Calu3 (cell line): ENCODE results near the gene NR2C1. TPM values are rescaled to one million over a fixed set of nuclear protein-coding genes. Genes with fewer than 3 reads are reported as not detected.
"Not testable (repeated sequence)": the region's sequence is repeated elsewhere in the genome, so short reads cannot be mapped to it uniquely, and the experiment has no call there.

Experiments
- BruUV-seq: library from RNA; stranded (reverse); fragments of 400-500 nt; replicated peaks from 2 replicates; lab custom pipeline; 2021; lab: Mats Ljungman, UMichigan
- CTCF ChIA-PET: fragments of 300-600 bp; sonication (Branson Sonifier 250); formaldehyde crosslinking; loops from one replicate; lab custom pipeline; 2022; ENCODE audit warnings: antibody characterized with exemption; lab: Charles Lee
- DNase-seq: peaks from one replicate; pipeline ENCODE4 v3.0.0; 2022
- H3K27ac Mint-ChIP-seq: one replicate; pipeline ENCODE4 v1.8.0; 2022; ENCODE audit warnings: mixed read lengths; ENCODE audit not compliant: unreplicated experiment
- H3K27me3 Mint-ChIP-seq: one replicate; pipeline ENCODE4 v1.8.0; 2022; ENCODE audit warnings: mixed read lengths; ENCODE audit not compliant: unreplicated experiment
- H3K36me3 Mint-ChIP-seq: one replicate; pipeline ENCODE4 v1.8.0; 2022; ENCODE audit warnings: mild to moderate bottlenecking, moderate library complexity, mixed read lengths; ENCODE audit not compliant: insufficient read depth, unreplicated experiment
- H3K4me1 Mint-ChIP-seq: one replicate; pipeline ENCODE4 v1.8.0; 2022; ENCODE audit warnings: mild to moderate bottlenecking, low read depth, mixed read lengths; ENCODE audit not compliant: unreplicated experiment
- H3K4me3 Mint-ChIP-seq: one replicate; pipeline ENCODE4 v1.8.0; 2022; ENCODE audit warnings: mild to moderate bottlenecking, low read depth, moderate library complexity, mixed read lengths; ENCODE audit not compliant: unreplicated experiment
- H3K9me3 Mint-ChIP-seq: one replicate; pipeline ENCODE4 v1.8.0; 2022; ENCODE audit warnings: low read depth, mixed read lengths; ENCODE audit not compliant: unreplicated experiment
- intact Hi-C: fragments of 100-400 bp; cut with micrococcal nuclease; formaldehyde crosslinking; loops from one replicate; pipeline ENCODE4 v1.10.0; 2022; ENCODE audit not compliant: unreplicated experiment
- total RNA-seq: library from RNA; stranded (reverse); gene quantifications from 2 replicates; pipeline ENCODE4 v1.2.3, GENCODE V29; 2022
- TF ChIP-seq, protein P1 (sequence below): fragments of 200-600 bp; IDR thresholded peaks from one replicate; pipeline ENCODE4 v1.8.0; 2022; ENCODE audit warnings: antibody characterized with exemption; ENCODE audit not compliant: unreplicated experiment

The NR2C1 gene
- total RNA-seq, 1 experiment from 2014 or later = 50.3 TPM

DNA sequence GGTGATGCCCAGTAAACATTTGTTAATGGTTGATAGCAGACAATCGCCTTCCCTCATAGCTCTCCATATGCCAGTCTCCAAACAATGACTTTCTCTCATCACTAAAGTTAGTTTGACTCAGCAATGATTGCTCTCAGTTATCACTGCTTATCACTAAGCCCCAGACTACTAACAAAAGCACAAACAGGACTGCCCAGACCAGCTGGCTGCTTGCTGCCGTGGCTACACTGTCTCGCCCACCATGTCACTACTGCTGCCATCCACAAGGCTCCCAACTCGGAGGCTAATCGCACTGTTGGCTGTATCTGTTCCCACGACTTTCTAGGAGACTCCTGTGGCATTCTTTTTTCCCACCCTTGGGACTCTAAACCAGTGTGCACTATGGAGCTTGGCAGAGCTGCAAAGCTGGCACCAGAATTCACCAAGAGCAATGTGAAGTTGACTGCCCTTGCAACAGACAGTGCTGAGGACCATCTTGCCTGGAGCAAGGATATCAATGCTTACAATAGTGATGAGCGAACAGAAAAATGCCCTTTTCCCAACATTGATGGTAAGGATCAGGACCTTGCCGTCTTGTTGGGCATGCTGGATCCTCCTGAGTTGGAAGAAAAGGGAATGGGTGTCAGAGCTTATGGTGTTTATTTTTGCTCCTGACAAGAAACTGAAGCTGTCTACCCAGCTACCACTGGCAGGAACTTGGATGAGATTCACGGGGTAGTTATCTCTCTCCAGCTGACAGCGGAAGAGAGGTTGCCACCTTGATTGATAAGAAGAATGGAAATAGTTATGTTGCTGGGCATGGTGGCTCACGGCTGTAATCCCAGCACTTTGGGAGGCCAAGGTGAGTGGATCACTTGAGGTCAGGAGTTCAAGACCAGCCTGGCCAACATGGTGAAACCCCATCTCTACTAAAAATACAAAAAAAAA lies 27.1 kb upstream of the NR2C1 start:
- no TSS peak for BruUV-seq
- Mint-ChIP-seq H3K4me1 (peaks cover 68% of the 10 kb centered on the region), H3K27ac (peak overlapping the region; percentile 83), H3K9me3 (no peaks in the 10 kb centered on the region), H3K36me3 (peaks cover 78% of the 10 kb centered on the region), H3K4me3 (peak overlapping the region; percentile 51), H3K27me3 (no peaks in the 10 kb centered on the region)
- TF ChIP-seq, protein P1, sequence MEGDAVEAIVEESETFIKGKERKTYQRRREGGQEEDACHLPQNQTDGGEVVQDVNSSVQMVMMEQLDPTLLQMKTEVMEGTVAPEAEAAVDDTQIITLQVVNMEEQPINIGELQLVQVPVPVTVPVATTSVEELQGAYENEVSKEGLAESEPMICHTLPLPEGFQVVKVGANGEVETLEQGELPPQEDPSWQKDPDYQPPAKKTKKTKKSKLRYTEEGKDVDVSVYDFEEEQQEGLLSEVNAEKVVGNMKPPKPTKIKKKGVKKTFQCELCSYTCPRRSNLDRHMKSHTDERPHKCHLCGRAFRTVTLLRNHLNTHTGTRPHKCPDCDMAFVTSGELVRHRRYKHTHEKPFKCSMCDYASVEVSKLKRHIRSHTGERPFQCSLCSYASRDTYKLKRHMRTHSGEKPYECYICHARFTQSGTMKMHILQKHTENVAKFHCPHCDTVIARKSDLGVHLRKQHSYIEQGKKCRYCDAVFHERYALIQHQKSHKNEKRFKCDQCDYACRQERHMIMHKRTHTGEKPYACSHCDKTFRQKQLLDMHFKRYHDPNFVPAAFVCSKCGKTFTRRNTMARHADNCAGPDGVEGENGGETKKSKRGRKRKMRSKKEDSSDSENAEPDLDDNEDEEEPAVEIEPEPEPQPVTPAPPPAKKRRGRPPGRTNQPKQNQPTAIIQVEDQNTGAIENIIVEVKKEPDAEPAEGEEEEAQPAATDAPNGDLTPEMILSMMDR = no peak
- no peak for DNase-seq
- CTCF ChIA-PET = interaction anchor here (0.5 to 0.6 kb wide), 2 partner anchors 142 to 547 kb away, joined by 3 to 9 read pairs; no protein-coding TSS in a partner anchor
- intact Hi-C loops = no loop called here

DNA sequence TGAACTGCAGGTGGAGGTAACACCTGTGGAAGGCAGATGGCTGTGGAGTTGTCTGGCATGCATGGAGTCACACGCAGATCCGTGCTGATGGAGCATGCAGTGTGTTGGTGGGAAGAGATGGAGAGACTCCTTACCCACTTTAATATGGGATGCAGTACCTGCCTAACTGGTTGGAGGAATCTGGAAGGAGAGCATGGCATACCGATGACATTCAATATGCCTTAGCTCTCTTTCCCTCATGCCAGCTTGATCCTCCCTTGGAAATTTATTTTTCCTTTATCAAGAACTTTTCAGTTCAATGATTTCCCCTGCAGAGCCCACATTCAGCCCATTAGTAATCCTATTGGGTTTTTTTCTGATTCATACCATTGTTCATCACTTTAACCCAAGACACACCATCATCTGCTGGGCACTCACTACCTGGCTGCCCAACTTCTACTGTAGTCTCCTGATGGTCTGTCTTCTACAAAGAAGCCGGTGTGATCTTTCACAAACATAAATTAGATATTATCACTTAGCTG lies 25.9 kb upstream of the NR2C1 start:
- H3K4me1 Mint-ChIP-seq = peaks cover 58% of the 10 kb centered on the region
- TF ChIP-seq, protein P1 = no peak
- DNase-seq = no peak
- intact Hi-C loops = no loop called here
- H3K4me3 Mint-ChIP-seq = peak overlapping the region; percentile 14
- no peaks in the 10 kb centered on the region for H3K27me3 Mint-ChIP-seq
- no TSS peak for BruUV-seq
- no peaks in the 10 kb centered on the region for H3K9me3 Mint-ChIP-seq
- CTCF ChIA-PET = interaction anchor here (1.0 to 1.5 kb wide), 3 partner anchors 18 to 118 kb away, joined by 4 to 6 read pairs (median 5); partner anchors contain the start of genes FGD6 and VEZT
- H3K27ac Mint-ChIP-seq = peak overlapping the region; percentile 83
- H3K36me3 Mint-ChIP-seq = peaks cover 71% of the 10 kb centered on the region

DNA sequence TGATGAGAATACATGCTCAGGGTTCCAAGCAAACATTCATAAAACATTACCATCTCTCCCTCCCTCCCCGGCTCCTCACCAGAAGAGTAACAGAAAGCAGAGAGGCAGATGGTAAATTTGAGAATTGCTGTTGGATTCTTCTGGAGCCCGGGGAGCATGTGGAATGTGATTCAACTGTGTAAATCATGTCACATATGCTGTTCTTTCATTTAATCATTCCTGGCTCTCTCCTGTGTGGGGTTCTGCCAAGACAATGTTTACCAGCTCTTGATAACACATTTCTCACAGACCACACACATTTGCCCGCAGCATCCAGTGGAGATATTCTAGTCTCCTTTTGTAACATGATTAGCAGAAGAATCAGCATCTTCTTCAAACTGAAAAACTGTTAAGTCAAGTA lies 23.4 kb upstream of the NR2C1 start:
- Mint-ChIP-seq H3K27ac (peak overlapping the region; percentile 56), H3K4me3 (no peak overlapping the region), H3K27me3 (no peaks in the 10 kb centered on the region), H3K36me3 (peaks cover 66% of the 10 kb centered on the region), H3K9me3 (no peaks in the 10 kb centered on the region), H3K4me1 (peaks cover 44% of the 10 kb centered on the region)
- DNase-seq = no peak
- BruUV-seq = no TSS peak
- intact Hi-C loops = no loop called here
- CTCF ChIA-PET = no interaction called here
- TF ChIP-seq, protein P1 = no peak

DNA sequence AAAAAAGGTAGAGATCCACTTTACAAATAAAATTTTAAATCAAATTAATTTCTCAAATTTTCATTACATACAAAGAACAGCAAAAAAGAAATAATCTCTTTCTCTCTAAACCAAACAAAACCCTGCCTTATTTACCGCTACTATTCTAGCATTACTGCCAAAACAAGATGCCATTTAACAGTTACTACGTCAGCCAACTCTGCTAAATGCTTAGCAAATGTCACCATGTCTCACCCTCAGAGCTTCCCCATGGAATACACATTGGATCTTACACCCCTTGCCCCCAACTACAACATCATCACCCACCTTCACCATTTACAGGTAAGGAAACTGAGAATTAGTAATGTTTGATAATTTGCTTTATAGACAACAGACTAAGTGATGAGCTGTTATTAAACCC lies 23.0 kb upstream of the NR2C1 start:
- intact Hi-C loops = no loop called here
- DNase-seq = no peak
- no TSS peak for BruUV-seq
- Mint-ChIP-seq H3K9me3 (no peaks in the 10 kb centered on the region), H3K27me3 (no peaks in the 10 kb centered on the region), H3K36me3 (peaks cover 65% of the 10 kb centered on the region), H3K4me1 (peaks cover 44% of the 10 kb centered on the region), H3K27ac (peak overlapping the region; percentile 56), H3K4me3 (no peak overlapping the region)
- TF ChIP-seq, protein P1 = no peak
- CTCF ChIA-PET = no interaction called here

DNA sequence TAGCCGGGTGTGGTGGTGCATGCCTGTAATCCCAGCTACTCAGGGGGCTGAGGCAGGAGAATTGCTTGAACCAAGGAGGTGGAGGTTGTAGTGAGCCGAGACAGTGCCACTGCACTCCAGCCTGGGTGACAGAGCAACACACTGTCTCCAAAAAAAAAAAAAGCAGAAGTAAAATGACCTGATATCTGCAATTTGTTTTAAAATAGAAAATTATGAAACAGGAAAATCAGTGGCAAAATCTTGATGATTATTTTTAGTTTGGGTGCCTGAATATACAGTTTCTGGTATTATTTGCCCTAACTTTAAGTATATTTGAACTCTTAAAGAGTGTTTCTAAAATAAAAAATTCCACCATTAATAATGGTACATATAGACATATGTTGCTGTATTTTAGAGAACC lies 22.4 kb upstream of the NR2C1 start:
- CTCF ChIA-PET, H3K27me3 Mint-ChIP-seq, intact Hi-C loops, BruUV-seq, H3K9me3 Mint-ChIP-seq, DNase-seq, H3K4me3 Mint-ChIP-seq: not testable (repeated sequence)
- peaks cover 42% of the 10 kb centered on the region for H3K4me1 Mint-ChIP-seq
- H3K36me3 Mint-ChIP-seq = peaks cover 63% of the 10 kb centered on the region
- peak overlapping the region; percentile 56 for H3K27ac Mint-ChIP-seq
